Myocyte (in vitro differentiated cells): ENCODE data around the gene BPGM. TPM values are rescaled to one million over a fixed set of nuclear protein-coding genes. Genes with fewer than 3 reads are reported as not detected.
"Not testable (repeated sequence)": the region's sequence is repeated elsewhere in the genome, so short reads cannot be mapped to it uniquely, and the experiment has no call there.

ENCODE experiments used
- DNase-seq: peaks from one replicate; pipeline ENCODE4 v3.0.0-alpha.2; 2012; ENCODE audit warnings: low read depth
- total RNA-seq: library from RNA; depleted of rRNA; stranded (reverse); fragments of >200 nt; gene quantifications from 2 replicates; pipeline ENCODE4 v1.2.3, GENCODE V29; 2014

The BPGM gene
- total RNA-seq, 1 donor from 2014 or later: 34.0 TPM

- no peak for DNase-seq
These were observed 15.7 kb downstream of the BPGM start for GRCh38 chr7:134662166-134662870.

DNA sequence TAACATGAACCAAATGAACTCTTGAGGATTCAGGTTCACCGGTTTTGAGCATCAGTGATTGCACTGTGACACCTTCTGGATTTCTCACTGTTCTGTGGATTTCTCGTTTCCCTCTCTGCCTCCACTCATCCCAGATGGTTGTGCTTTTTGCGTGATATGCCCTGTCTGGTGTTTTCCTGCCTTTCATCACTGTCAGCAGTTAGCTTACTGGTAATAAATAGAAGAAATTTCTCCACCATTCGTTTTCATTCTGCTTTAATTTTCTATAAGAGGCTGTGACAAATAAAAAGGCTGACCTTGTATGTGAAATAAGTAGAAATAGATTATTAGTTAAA lies 16.2 kb downstream of the BPGM start:
- DNase-seq: no peak

DNA sequence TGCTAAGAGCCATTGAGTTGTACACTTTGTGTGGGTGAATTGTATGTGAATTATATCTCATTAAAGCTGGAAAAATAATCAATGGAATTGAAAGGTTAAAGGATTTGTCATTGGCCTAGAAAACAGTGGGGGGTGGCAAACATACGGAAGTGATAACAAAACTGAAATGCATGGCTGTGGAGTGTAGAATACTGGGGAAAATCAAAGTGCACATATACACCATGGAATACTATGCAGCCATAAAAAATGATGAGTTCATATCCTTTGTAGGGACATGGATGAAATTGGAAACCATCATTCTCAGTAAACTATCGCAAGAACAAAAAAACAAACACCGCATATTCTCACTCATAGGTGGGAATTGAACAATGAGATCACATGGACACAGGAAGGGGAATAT lies 18.4 kb downstream of the BPGM start:
- not testable (repeated sequence) for DNase-seq

DNA sequence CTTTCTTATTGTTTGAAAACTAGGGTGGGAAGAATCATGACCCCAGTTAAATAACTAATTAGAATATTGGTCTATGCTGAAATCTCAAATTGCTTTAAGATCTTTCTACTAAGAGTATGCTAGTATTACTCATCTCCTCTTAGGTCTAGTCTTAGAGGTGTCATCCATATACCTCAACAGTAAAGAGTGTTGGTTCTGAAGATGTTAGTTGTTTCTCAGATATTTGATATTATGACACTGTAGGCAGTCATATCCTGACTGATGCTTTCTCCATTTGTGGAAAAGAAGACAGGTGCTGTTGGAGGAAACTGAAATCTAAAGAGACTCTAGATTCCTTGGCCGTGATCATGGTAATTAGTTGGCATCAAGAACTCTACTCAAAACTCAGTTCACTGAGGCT lies 21.2 kb downstream of the BPGM start:
- no peak for DNase-seq

GRCh38 chr7:134669388-134669787 lies 22.7 kb downstream of the BPGM start:
- no peak for DNase-seq

DNA sequence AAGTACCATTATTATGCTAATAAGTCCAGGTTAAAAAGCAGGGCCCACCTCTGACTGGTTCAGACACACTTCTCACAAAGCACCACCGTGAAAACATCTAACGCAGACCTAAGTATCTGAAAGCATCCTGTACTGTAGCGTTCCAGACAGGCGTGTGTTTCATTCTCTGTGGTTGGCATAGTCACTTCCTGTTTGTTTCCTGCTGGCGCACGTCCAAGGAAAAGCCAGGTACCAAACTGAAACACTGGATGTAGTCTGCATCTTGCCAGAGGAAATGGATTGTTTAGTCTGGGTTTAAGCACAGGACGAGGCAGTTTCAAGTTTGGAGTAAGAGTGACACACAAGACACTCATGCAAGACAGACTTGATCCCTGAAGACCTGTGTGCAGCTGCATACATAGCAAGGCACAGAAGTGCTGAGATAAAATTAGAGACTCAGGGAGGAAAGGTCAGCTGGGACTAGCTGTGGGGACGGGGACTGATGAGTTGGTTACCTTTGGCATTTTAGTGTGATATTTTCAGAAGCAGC lies 23.3 kb downstream of the BPGM start:
- peak; percentile 82 for DNase-seq

- DNase-seq: no peak
These were observed 25.0 kb downstream of the BPGM start for GRCh38 chr7:134671609-134672008.

GRCh38 chr7:134674424-134674823 lies 27.8 kb downstream of the BPGM start:
- no peak for DNase-seq

GRCh38 chr7:134676743-134677142 lies 30.1 kb downstream of the BPGM start:
- DNase-seq: peak; percentile 64

- no peak for DNase-seq
These were observed 31.5 kb downstream of the BPGM start for GRCh38 chr7:134678115-134678514.

- no peak for DNase-seq
These were observed 32.4 kb downstream of the BPGM start for GRCh38 chr7:134679006-134679405.

DNA sequence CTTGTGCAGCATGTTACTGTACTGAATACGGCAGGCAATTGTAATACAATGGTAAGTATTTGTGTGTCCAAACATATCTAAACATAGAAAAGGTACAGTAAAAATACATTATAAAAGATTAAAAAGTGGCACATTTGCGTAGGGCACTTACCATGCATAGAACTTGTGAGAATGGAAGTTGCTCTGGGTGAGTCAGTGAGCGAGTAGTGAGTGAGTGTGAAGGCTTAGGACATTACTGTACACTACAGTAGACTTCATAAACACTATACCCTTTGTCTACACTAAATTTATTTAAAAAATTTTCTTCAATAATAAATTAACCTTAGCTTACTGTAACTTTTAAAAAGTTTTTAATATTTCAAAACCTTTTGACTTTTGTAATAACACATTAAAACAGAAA lies 37.5 kb downstream of the BPGM start:
- no peak for DNase-seq

DNA sequence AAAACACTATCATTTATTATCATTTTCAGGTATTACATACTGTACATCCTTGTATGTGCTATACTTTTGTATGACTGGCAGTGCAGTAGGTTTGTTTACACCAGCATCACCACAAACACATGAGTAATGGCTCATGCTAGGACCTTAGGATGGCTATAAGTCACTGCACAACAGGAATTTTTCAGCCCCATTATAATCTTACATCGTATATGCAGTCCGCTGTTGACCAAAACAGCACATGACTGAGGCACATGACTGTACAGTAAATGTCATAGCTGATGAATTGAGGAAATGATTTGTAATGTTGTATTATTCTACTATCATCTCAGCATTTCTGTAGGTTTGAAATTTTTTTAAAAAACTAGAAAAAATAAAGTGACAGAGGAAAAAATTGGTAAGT lies 38.6 kb downstream of the BPGM start:
- DNase-seq: no peak

GRCh38 chr7:134686786-134687185 lies 40.1 kb downstream of the BPGM start:
- peak; percentile 53 for DNase-seq

DNA sequence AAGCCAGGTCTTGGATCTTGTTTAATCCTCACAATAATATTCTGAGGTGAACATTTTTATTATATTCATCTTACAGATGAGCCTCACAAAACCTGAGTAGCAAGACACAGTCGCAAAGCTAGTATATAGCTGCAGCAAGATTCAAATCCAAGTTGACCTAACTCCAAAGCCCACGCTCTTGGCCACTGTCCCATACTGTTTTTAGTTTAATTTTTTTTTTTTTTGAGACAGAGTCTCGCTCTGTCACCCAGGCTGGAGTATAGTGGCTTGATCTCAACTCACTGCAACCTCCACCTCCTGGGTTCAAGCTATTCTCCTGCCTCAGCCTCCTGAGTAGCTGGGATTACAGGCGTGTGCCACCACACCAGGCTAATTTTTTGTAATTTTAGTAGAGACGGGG lies 42.9 kb downstream of the BPGM start:
- DNase-seq: not testable (repeated sequence)

- DNase-seq: peak; percentile 83
These were observed 43.4 kb downstream of the BPGM start for GRCh38 chr7:134690016-134690415.

DNA sequence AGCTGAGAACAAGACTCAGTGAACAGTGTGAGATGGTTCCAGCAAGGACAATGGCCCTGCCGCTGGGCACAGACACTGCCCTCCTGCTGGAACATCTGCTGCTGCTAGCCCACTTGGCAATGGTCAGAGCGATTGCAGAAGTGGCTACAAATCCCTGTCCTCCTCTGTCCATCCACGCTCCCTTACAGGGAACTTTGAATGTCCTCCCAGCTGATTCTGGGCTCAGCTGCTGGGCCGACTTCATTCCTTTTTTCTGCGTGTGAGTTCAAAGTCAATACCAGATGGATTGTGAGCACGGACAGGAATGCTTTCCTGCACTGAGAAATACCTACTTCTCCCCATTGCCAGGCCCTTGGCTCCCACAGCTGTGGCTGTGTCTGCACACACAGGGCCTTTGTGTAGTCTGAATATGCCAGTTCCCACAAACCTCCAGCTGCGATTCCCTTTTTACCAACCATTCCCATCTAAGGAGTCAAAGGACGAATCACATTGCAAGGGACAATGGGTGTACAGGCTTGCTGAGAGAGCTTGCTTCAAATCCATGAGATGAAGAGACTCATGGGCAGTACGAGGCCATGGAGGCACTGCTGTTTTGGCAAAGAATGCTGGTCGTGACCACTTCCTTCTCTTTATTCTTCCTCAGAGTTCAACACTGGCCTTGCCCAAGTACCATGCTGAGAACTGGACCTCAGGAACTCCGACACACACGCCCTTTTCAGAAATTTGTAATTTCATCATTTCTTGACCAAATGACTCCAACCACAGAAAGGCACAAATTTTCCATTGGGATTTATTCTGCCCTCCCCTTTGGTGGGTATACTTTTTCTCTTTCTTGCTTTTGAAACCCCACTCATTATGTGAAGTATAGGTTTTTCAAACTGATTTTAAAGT lies 44.2 kb downstream of the BPGM start:
- peak; percentile 91 for DNase-seq

DNA sequence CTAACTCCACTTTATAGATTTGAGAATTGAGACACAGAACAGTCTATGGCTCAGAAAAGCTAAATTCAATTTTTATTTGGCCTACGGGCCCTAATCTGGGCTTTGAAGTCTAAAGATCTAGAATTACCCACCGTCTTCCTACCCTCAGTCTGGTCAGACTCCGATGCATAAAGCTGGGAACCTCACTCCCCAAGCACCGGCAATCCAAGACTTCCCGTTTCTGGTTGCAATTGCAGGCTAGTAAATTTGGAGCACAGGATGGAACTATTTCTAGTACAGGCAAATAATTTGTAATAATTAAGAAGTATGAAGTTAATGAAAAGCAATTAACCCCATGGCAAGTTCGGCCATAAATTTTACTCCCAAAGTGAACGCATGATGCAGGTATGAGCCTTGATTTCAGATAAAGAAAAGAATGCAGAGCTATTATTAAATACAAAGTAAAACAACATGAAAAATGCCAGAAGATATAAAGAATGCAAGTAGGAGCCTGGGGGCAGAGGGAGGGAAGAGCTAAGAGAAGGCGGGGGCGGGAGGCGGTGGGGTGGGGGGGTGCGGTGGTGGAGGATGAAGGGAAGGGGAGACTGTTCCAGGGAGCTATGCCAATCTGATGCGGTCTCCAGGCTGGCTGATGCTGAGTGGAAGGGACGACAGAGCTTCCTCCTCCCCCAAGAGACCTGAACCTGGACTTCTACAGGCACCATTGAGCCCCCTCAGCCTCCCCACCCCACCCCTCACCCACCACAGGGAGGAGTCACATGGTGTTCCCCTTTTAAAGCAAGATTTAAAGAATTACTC lies 45.1 kb downstream of the BPGM start:
- DNase-seq: no peak

DNA sequence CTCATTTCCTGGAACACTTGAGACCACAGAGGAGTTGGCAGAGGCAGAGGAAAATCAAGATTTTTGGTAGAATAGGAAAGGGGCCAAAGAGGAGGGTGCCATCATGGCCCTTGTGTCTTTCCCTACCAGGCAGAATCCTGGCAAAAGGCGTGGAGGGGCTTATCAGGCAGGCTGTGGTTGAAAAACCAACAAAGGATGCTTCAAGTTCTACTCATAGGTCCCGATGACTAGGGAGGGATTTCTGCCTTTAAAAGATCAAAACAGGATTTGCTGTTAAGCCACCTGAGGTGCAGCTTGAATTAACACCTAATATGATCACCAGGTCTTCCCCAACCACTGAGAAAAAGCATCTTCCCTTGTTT lies 45.7 kb downstream of the BPGM start:
- no peak for DNase-seq

DNA sequence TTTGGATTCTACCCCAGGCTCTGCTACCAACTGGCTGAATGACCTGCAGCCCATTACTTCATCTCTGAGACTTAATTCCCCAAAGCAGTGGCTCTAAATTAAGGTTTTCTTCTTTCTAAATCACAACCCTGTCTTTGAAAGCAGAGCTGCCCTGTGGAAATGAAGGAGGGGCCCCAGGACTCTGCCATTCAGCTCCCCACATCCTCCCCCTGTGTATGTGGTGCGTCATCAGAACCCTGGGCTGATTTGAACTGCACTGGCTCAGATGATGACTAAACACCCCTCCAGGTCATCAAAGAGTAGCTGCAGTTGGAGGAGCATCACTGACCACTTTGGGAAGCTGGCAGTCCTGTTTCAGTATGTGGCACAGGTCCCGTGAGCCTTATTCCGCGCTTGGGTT lies 46.6 kb downstream of the BPGM start:
- peak; percentile 73 for DNase-seq

DNA sequence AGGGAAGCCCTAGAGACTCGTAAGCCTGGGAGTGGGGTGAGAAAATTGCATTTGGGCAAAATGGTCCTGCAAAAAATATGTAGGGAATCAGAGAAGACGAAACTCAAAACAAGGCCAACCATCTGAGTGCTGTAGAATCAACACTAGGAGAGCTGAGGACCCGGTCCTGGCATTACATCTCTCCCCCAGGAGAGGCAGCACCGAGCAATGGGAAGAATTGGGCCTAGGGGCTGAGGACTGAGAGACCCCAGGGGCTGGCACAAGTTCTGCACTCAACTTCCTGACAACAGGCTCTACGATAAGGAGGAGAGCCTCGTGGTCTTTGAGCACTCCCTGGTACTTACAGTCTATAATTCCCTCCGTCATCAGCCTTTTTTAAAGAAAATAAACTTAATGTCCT lies 47.6 kb downstream of the BPGM start:
- no peak for DNase-seq

- no peak for DNase-seq
These were observed 48.1 kb downstream of the BPGM start for GRCh38 chr7:134694767-134695166.
